ENCODE results near the gene PRR5L.

The PRR5L gene

DNA sequence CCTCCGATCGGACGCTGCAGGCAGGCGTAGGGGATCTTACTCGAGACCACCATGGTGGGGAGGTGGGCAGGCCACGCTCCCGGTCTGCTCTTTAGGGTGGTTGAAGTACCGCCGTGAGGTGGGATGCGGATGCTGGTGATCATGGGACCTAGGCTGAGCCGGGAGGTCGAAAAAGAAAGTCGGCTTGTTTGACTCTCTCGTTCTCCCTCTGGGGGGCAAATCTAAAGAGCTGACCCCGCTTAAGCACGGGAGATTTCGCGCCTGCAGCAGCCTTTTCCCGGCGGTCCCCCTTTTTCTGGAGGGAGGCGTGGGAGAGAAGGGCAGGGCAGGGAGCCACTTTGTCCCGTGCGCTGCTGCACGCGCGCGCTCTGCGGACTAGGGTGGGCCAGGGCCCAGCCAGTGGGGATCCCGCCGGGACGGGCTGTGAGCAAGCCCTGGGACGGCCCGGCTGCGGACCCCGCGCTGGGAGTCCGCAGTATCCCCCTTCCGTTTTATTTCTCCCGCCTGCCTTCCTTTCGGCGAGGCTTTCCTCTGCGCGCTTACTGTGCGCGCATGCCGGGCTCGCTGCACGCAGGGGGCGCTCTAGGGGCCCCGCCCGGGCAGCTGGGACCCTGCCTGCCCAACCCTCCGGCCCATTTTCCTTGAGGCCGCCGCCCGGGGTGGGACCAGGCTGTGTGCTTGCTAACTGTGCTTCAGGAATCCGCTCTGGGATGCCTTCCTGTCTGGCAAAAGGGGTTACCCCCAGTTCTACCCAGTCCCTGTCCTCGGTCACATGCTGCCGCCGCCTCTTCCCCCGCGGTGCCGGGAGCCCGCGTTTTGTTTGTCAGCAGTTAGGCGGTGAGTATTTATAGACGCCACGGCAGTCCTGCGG lies 81.0 kb downstream of the PRR5L start:
- no peak overlapping the region for H3K27ac Mint-ChIP-seq
- ATAC-seq (ENCODE audit: low read depth) (peak; percentile 61), DNase-seq (ENCODE audit: low spot score in 2 of 2) (peak; percentile 29 to 35)
- H3K4me1 Mint-ChIP-seq: peaks cover 23% of the 10 kb centered on the region
- H3K36me3 Mint-ChIP-seq: no peaks in the 10 kb centered on the region
- no peaks in the 10 kb centered on the region for H3K9me3 Mint-ChIP-seq
- H3K27me3 Mint-ChIP-seq: peaks cover 15% of the 10 kb centered on the region
- peak overlapping the region; percentile 89 for H3K4me3 Mint-ChIP-seq

DNA sequence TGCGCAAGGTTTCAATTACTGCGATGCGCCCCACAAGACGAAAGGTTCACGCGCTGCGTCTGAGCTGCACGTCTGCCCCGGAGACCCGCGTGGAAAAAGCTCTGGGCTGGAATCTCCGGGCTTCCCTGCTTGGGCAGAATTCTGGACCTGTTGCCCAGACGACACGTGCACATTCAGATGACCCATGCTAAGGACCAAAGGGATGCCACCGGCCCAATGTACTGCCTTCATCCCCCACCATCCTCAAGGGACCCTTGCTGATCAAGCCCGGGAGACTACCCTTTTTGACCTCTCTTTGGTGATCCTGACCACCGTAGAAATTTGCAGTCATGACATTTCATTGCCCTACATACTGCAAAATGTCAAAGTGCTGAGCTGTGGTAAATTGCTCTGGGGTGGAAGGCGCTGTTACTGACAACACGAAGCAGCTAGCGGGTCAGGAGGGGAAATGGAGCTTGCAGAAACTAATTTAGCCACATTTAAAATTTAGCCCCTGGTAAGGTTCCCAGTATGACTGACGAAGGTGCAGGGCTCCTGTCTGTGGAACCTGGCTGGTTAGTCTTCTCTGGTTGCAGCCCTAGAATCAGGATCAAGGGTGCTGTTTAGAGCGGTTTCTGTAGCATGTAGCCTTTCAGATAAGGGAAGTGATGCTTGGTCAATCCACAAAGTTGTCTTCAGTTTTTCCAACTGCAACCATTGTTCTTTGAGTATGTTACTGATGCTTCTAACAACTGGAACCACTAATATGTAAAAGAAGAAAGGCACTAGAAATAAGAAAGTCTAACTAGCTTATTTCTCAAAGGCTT lies 81.9 kb downstream of the PRR5L start:
- Mint-ChIP-seq H3K4me3 (peak overlapping the region; percentile 89), H3K27ac (no peak overlapping the region), H3K4me1 (peaks cover 23% of the 10 kb centered on the region), H3K9me3 (no peaks in the 10 kb centered on the region), H3K27me3 (peaks cover 13% of the 10 kb centered on the region), H3K36me3 (no peaks in the 10 kb centered on the region)
- ATAC-seq (ENCODE audit: low read depth) (peak; percentile 27), DNase-seq (ENCODE audit: low spot score in 2 of 2) (no peak)

DNA sequence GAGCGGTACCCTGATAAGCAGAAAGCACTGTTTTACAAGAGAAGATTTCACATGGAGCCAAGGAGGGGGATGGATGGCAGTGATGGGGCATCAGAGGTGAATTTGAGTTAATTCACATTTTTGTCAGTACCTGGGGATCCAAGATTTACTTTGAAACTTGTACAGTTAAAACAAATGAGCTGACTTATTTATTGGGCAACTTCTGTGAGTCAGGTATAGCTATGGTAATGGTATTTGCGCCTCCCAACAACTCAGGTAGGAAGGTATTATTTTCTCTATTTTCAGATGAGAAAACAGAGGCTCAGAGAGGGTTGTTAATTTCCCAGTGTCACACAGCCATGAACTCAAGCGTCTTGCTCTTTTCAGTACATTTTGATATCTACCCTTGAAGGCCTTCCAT lies 83.6 kb downstream of the PRR5L start:
- H3K36me3 Mint-ChIP-seq: no peaks in the 10 kb centered on the region
- no peak overlapping the region for H3K4me3 Mint-ChIP-seq
- H3K27ac Mint-ChIP-seq: no peak overlapping the region

GRCh38 chr11:36380296-36381014 lies 84.4 kb downstream of the PRR5L start:
- peak; percentile 40 for ATAC-seq (ENCODE audit: low read depth)
- Mint-ChIP-seq H3K4me3 (no peak overlapping the region), H3K27ac (no peak overlapping the region), H3K4me1 (peaks cover 20% of the 10 kb centered on the region), H3K27me3 (peaks cover 8% of the 10 kb centered on the region), H3K9me3 (no peaks in the 10 kb centered on the region), H3K36me3 (no peaks in the 10 kb centered on the region)
- no peak for DNase-seq (ENCODE audit: low spot score in 2 of 2)

More for the DNA sequence above, 83.6 kb downstream of the PRR5L start:
- ATAC-seq (ENCODE audit: low read depth) (no peak), DNase-seq (ENCODE audit: low spot score in 2 of 2) (no peak)
- Mint-ChIP-seq H3K4me1 (peaks cover 20% of the 10 kb centered on the region), H3K9me3 (no peaks in the 10 kb centered on the region), H3K27me3 (peaks cover 12% of the 10 kb centered on the region)

- ATAC-seq (ENCODE audit: low read depth): peak; percentile 37
- no peak overlapping the region for H3K27ac Mint-ChIP-seq
- H3K36me3 Mint-ChIP-seq: no peaks in the 10 kb centered on the region
- H3K4me1 Mint-ChIP-seq: peaks cover 17% of the 10 kb centered on the region
- peaks cover 8% of the 10 kb centered on the region for H3K27me3 Mint-ChIP-seq
- peak overlapping the region; percentile 56 for H3K4me3 Mint-ChIP-seq
- no peaks in the 10 kb centered on the region for H3K9me3 Mint-ChIP-seq
- DNase-seq (ENCODE audit: low spot score in 2 of 2): no peak
These were observed 84.9 kb downstream of the PRR5L start for GRCh38 chr11:36381015-36381360.

- Mint-ChIP-seq H3K36me3 (no peaks in the 10 kb centered on the region), H3K27me3 (peaks cover 2% of the 10 kb centered on the region), H3K9me3 (no peaks in the 10 kb centered on the region), H3K4me1 (peaks cover 5% of the 10 kb centered on the region), H3K4me3 (no peak overlapping the region), H3K27ac (peak overlapping the region; percentile 33)
- ATAC-seq (ENCODE audit: low read depth): no peak
- DNase-seq (ENCODE audit: low spot score in 2 of 2): no peak
These were observed 87.1 kb downstream of the PRR5L start for GRCh38 chr11:36383195-36383594.

DNA sequence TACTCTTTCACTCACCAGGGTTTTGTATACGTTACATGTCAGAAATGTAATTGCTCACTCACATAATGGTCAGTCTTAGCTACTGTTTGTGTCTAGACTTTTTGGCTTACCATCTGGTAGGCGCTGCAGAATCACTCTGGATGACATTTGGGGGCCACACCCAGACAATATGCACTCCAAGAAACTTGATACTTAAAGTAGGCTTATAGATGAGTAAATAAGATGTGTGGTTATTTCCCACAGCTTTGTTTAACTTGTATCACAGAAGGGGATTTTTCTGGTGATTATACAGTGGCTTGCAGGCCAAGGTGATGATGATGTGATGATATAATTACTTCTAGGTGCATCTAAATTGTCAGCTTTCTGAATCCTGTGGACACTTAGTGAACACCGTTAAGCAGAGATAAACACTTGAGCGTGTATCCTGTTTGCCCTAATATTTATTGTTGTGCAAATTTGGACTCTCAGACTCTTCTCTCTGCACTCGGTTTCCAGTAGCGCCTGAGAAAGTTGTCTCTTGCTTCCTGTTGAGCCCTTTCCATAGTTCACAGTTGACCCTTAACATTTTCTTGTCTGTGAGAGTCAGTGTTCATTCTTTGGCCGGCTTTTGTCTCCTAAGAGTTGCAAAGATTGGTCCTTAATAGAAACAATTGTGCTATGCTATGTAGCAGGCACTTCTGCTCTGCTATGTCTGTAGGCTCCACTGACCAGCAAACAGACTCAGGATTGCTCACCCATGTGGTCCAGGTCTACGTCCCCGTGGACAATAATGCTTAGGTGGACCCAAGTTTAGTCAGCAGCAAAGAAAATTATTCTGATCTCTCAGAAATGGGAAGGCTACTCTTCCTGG lies 89.3 kb downstream of the PRR5L start:
- Mint-ChIP-seq H3K9me3 (no peaks in the 10 kb centered on the region), H3K27me3 (no peaks in the 10 kb centered on the region), H3K27ac (no peak overlapping the region), H3K36me3 (no peaks in the 10 kb centered on the region), H3K4me1 (peaks cover 10% of the 10 kb centered on the region), H3K4me3 (no peak overlapping the region)
- ATAC-seq (ENCODE audit: low read depth) (no peak), DNase-seq (ENCODE audit: low spot score in 2 of 2) (no peak)

DNA sequence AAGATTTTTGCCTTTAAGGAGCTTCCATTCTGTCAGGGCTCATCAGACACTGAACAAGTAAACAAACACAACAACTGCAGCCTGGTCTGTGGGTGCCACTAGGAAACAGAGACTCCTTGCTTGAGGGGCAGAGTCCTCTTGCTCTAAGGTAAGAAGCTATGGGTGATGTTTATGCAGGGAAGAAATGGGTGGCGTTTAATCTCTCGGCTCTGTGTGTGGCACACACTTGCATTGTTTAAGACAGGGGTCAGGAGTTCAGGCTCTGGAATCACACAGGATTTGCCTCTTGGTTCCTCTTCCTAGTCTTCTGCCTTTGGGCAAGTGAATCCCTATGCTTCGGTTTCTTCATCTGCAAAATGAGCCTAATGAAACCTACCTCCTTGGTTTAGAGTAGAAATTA lies 90.3 kb downstream of the PRR5L start:
- DNase-seq (ENCODE audit: low spot score in 2 of 2) (no peak), ATAC-seq (ENCODE audit: low read depth) (no peak)
- Mint-ChIP-seq H3K36me3 (no peaks in the 10 kb centered on the region), H3K9me3 (no peaks in the 10 kb centered on the region), H3K27me3 (no peaks in the 10 kb centered on the region), H3K27ac (no peak overlapping the region), H3K4me3 (no peak overlapping the region), H3K4me1 (peaks cover 14% of the 10 kb centered on the region)

DNA sequence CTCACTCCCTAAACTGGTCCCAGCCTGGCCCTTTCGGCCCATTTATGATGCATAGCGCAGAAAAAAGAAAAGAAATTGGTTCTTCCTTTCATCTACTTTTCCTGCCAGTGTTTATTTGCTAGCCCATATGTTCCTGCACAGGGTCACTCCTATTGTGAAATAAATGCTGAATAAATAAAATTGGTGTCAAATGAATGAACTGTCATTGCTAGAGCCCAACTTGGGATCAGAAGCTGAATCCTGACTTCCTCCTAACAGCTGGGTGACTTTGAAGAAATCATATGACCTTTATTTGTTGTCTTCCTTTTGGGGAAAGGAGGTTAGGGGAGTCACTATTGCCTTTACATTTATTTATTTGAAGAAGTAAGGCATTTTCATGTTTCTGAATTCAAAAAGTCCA lies 92.0 kb downstream of the PRR5L start:
- no peak overlapping the region for H3K4me3 Mint-ChIP-seq
- ATAC-seq (ENCODE audit: low read depth) (no peak), DNase-seq (ENCODE audit: low spot score in 2 of 2) (no peak)
- H3K9me3 Mint-ChIP-seq: peaks cover 2% of the 10 kb centered on the region
- H3K36me3 Mint-ChIP-seq: no peaks in the 10 kb centered on the region
- H3K4me1 Mint-ChIP-seq: peaks cover 25% of the 10 kb centered on the region
- no peak overlapping the region for H3K27ac Mint-ChIP-seq
- H3K27me3 Mint-ChIP-seq: no peaks in the 10 kb centered on the region

DNA sequence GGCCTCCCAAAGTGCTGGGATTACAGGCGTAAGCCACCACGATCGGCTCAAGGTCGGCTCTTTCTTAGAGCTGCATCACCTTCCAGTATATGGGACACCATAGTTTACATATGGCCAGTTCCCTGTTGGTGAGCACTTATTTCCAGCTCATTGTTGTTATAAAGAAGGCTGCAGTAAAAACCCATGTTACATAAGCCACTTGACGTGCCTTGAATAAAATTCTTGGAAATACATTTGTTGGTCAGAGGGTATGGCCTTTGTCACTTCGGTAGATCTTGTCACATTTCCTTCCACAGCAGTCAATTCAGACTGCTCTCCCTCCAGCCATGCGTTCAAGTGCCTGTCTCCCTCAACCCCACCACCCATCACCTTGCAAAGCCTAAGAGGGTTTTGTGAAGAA lies 92.9 kb downstream of the PRR5L start:
- Mint-ChIP-seq H3K27me3 (no peaks in the 10 kb centered on the region), H3K4me3 (no peak overlapping the region), H3K27ac (no peak overlapping the region), H3K4me1 (peaks cover 29% of the 10 kb centered on the region), H3K9me3 (peaks cover 2% of the 10 kb centered on the region), H3K36me3 (no peaks in the 10 kb centered on the region)
- DNase-seq (ENCODE audit: low spot score in 2 of 2) (no peak), ATAC-seq (ENCODE audit: low read depth) (no peak)

GRCh38 chr11:36389811-36390210 lies 93.7 kb downstream of the PRR5L start:
- H3K4me1 Mint-ChIP-seq: peaks cover 35% of the 10 kb centered on the region
- H3K27me3 Mint-ChIP-seq: no peaks in the 10 kb centered on the region
- peaks cover 2% of the 10 kb centered on the region for H3K9me3 Mint-ChIP-seq
- no peak overlapping the region for H3K4me3 Mint-ChIP-seq
- DNase-seq (ENCODE audit: low spot score in 2 of 2) (no peak), ATAC-seq (ENCODE audit: low read depth) (no peak)
- H3K36me3 Mint-ChIP-seq: no peaks in the 10 kb centered on the region
- H3K27ac Mint-ChIP-seq: no peak overlapping the region

- ATAC-seq (ENCODE audit: low read depth): peak; percentile 96
- H3K27ac Mint-ChIP-seq: no peak overlapping the region
- no peaks in the 10 kb centered on the region for H3K27me3 Mint-ChIP-seq
- H3K4me3 Mint-ChIP-seq: peak overlapping the region; percentile 41
- no peaks in the 10 kb centered on the region for H3K36me3 Mint-ChIP-seq
- DNase-seq (ENCODE audit: low spot score in 2 of 2): peak in 1 of 2 donors; percentile 32
- H3K4me1 Mint-ChIP-seq: peaks cover 35% of the 10 kb centered on the region
- peaks cover 2% of the 10 kb centered on the region for H3K9me3 Mint-ChIP-seq
These were observed 94.9 kb downstream of the PRR5L start for GRCh38 chr11:36390963-36391471.

DNA sequence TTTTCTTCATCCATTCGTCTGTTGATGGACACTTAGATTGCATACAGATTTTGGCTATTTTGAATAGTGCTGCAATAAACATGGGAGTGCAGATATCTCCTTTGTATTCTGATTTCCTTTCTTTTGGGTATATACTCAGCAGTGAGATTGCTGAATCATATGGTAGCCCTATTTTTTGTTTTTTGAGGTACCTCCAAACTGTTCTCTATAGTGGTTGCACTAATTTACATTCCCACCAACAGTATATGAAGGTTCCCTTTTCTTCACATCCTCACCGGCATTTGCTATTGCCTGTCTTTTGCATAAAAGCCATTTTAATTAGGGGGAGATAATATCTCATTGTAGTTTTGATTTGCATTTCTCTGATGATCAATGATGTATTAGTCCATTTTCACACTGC lies 96.1 kb downstream of the PRR5L start:
- DNase-seq (ENCODE audit: low spot score in 2 of 2) (no peak), ATAC-seq (ENCODE audit: low read depth) (peak; percentile 17)
- no peaks in the 10 kb centered on the region for H3K36me3 Mint-ChIP-seq
- no peak overlapping the region for H3K27ac Mint-ChIP-seq
- H3K27me3 Mint-ChIP-seq: no peaks in the 10 kb centered on the region
- H3K4me3 Mint-ChIP-seq: peak overlapping the region; percentile 16
- peaks cover 2% of the 10 kb centered on the region for H3K9me3 Mint-ChIP-seq
- peaks cover 35% of the 10 kb centered on the region for H3K4me1 Mint-ChIP-seq
